Measurements from ENCODE around the gene SVOP.

DNA sequence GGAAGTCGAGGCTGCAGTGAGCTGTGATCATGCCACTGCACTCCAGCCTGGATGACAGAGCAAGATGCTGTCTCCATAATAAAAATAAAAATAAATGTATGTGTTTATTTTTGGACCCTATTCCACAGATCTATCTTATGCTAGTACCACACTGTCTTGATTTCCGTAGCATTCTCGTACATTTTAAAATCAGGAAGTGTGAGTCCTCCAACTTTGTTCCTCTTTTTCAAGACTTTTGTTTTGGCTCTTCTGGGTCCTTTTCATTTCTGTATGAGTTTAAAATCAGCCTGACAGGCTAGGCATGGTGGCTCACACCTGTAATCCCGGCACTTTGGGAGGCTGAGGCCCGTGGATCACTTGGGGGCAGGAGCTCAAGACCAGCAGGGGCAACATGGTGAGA lies 115.1 kb downstream of the SVOP start:
- TF ChIP-seq, protein P1, sequence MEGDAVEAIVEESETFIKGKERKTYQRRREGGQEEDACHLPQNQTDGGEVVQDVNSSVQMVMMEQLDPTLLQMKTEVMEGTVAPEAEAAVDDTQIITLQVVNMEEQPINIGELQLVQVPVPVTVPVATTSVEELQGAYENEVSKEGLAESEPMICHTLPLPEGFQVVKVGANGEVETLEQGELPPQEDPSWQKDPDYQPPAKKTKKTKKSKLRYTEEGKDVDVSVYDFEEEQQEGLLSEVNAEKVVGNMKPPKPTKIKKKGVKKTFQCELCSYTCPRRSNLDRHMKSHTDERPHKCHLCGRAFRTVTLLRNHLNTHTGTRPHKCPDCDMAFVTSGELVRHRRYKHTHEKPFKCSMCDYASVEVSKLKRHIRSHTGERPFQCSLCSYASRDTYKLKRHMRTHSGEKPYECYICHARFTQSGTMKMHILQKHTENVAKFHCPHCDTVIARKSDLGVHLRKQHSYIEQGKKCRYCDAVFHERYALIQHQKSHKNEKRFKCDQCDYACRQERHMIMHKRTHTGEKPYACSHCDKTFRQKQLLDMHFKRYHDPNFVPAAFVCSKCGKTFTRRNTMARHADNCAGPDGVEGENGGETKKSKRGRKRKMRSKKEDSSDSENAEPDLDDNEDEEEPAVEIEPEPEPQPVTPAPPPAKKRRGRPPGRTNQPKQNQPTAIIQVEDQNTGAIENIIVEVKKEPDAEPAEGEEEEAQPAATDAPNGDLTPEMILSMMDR (conservative IDR thresholded peaks at IDR 0.05; ENCODE audit: low read depth, low read length) = no peak
- no peak for TF ChIP-seq RFX5 (IDR thresholded peaks at IDR 0.05; ENCODE audit: low read depth, low read length)
- no peak for TF ChIP-seq BHLHE40 (IDR thresholded peaks at IDR 0.05; ENCODE audit: low read depth, low read length)
- no peak for TF ChIP-seq NFE2L2 (IDR thresholded peaks at IDR 0.05; ENCODE audit: low read depth, low read length)
- TF ChIP-seq POLR2A (IDR thresholded peaks at IDR 0.05; ENCODE audit: low read depth, low read length) = no peak
- TF ChIP-seq MXI1 (IDR thresholded peaks at IDR 0.05; ENCODE audit: borderline replicate concordance, low read depth, low read length) = no peak
- TF ChIP-seq RCOR1 (IDR thresholded peaks at IDR 0.05; ENCODE audit: insufficient replicate concordance, low read length) = no peak
- no peak for TF ChIP-seq FOS (IDR thresholded peaks at IDR 0.05; ENCODE audit: low read depth, low read length)
- no peak for TF ChIP-seq RAD21 (IDR thresholded peaks at IDR 0.05; ENCODE audit: low read length)
- TF ChIP-seq, protein P2, sequence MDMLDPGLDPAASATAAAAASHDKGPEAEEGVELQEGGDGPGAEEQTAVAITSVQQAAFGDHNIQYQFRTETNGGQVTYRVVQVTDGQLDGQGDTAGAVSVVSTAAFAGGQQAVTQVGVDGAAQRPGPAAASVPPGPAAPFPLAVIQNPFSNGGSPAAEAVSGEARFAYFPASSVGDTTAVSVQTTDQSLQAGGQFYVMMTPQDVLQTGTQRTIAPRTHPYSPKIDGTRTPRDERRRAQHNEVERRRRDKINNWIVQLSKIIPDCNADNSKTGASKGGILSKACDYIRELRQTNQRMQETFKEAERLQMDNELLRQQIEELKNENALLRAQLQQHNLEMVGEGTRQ (IDR thresholded peaks at IDR 0.05; ENCODE audit: low read depth, low read length) = no peak
- TF ChIP-seq, protein P3, sequence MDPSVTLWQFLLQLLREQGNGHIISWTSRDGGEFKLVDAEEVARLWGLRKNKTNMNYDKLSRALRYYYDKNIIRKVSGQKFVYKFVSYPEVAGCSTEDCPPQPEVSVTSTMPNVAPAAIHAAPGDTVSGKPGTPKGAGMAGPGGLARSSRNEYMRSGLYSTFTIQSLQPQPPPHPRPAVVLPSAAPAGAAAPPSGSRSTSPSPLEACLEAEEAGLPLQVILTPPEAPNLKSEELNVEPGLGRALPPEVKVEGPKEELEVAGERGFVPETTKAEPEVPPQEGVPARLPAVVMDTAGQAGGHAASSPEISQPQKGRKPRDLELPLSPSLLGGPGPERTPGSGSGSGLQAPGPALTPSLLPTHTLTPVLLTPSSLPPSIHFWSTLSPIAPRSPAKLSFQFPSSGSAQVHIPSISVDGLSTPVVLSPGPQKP (IDR thresholded peaks at IDR 0.05; ENCODE audit: borderline replicate concordance, low read depth, low read length) = no peak
- TF ChIP-seq MAFK (IDR thresholded peaks at IDR 0.05; ENCODE audit: low read depth, low read length) = no peak
- TF ChIP-seq CHD1 (IDR thresholded peaks at IDR 0.05; ENCODE audit: low read depth, low read length) = no peak
